Tibial nerve (tissue), 3 donors: ENCODE results near the gene HSD17B4.
"Not testable (repeated sequence)": the region's sequence is repeated elsewhere in the genome, so short reads cannot be mapped to it uniquely, and the experiment has no call there.

Source experiments
- CTCF ChIP-seq, 5 experiments: fragments of 200-600 bp in 3 of 5; fragments of 450-650 bp in 2 of 5; sonication (generic) in 3 of 5; IDR thresholded peaks; one replicate each; pipeline ENCODE4 v1.5.1; 2016 to 2019; ENCODE audit warnings: antibody characterized with exemption in 5 of 5, mild to moderate bottlenecking in 3 of 5, moderate library complexity in 2 of 5
- POLR2A ChIP-seq, 2 donors: fragments of 450-650 bp; IDR thresholded peaks; one replicate each; pipeline ENCODE4 v1.6.1; 2017; ENCODE audit warnings: antibody characterized with exemption in 2 of 2, mild to moderate bottlenecking in 2 of 2, moderate library complexity in 2 of 2

- TF ChIP-seq CTCF, POLR2A (IDR thresholded peaks at IDR 0.05): not testable (repeated sequence)
These were observed 24.7 kb upstream of the HSD17B4 start for GRCh38 chr5:119427596-119427995.
